ENCODE measurements around the gene EYA2. TPM values are rescaled to one million over a fixed set of nuclear protein-coding genes. Genes with fewer than 3 reads are reported as not detected.

The EYA2 gene
- total and polyA plus RNA-seq, 2 donors (not counting 3 experiments of a cell fraction or from before 2014, with no cell fraction given) = not detected

DNA sequence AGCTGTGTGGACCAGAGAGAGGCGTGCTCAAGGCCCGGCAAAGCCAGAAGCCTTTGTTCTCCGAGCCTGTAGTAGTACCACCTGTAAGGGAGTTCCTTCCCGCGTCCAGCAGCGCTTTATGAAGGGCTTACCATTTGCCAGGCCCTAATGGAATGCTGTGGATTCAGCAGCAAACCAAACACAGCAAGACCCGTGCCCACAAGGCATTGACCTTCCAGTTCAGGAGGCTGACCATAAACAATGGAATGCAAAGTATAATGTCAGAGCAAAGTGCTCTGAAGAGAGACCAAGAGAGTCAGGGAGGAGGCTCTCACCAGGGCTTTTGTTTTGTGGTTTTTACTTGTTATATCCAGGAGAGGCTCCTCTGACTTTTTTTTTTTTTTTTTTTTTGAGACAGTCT is 252.0 kb downstream of the EYA2 start:
- Histone ChIP-seq H3K9me1 (replicated peaks; ENCODE audit: control insufficient read depth, extremely low read depth, insufficient read depth, low read length) (no peaks in the 10 kb centered on the region), H3K36me3 (ENCODE audit: control insufficient read depth in 2 of 2, extremely low read depth in 1 of 2, insufficient read depth in 2 of 2, low read length in 2 of 2) (no peaks in the 10 kb centered on the region), H2AFZ (ENCODE audit: low read depth, low read length) (no peak overlapping the region), H3K27ac (ENCODE audit: insufficient read depth, low read depth, low read length) (no peak overlapping the region), H3K4me1 (ENCODE audit: control insufficient read depth, extremely low read depth, insufficient read depth, low read length) (no peaks in the 10 kb centered on the region), H3K9ac (replicated peaks; ENCODE audit: extremely low read depth, insufficient read depth, low read length) (no peak overlapping the region), H3K9me3 (replicated peaks; ENCODE audit: control insufficient read depth, insufficient read depth, low read length) (no peaks in the 10 kb centered on the region), H3K4me2 (ENCODE audit: insufficient read depth, low read length) (no peak overlapping the region), H3K79me2 (ENCODE audit: control insufficient read depth, insufficient read depth, low read length) (no peaks in the 10 kb centered on the region), H4K20me1 (replicated peaks; ENCODE audit: control insufficient read depth, extremely low read depth, insufficient read depth, low read length) (no peaks in the 10 kb centered on the region), H3K4me3 (replicated peaks in 1 of 3; ENCODE audit: insufficient read depth in 1 of 3, low read depth in 1 of 3, low read length in 3 of 3) (no peak overlapping the region), H3K27me3 (ENCODE audit: control insufficient read depth in 2 of 2, insufficient read depth in 2 of 2, low read length in 2 of 2) (no peaks in the 10 kb centered on the region)
- no peak for FAIRE-seq
- TF ChIP-seq EZH2 (IDR thresholded peaks at IDR 0.05; ENCODE audit: borderline replicate concordance, low read depth, low read length, severe bottlenecking) (no peak), GATA2 (IDR thresholded peaks at IDR 0.05; ENCODE audit: insufficient read depth, insufficient read length, low read depth, low read length) (no peak), POLR2AphosphoS5 (IDR thresholded peaks at IDR 0.05; ENCODE audit: insufficient read depth, low read depth, low read length) (no peak), MYC (IDR thresholded peaks at IDR 0.05; ENCODE audit: low read depth, low read length) (no peak), FOS (IDR thresholded peaks at IDR 0.05; ENCODE audit: borderline replicate concordance, insufficient read depth, low read length) (no peak), JUN (IDR thresholded peaks at IDR 0.05; ENCODE audit: borderline replicate concordance, insufficient read depth, insufficient read length, low read depth) (no peak), POLR2A (IDR thresholded peaks at IDR 0.05; ENCODE audit: low read depth, low read length) (no peak)
- TF ChIP-seq, protein P1, sequence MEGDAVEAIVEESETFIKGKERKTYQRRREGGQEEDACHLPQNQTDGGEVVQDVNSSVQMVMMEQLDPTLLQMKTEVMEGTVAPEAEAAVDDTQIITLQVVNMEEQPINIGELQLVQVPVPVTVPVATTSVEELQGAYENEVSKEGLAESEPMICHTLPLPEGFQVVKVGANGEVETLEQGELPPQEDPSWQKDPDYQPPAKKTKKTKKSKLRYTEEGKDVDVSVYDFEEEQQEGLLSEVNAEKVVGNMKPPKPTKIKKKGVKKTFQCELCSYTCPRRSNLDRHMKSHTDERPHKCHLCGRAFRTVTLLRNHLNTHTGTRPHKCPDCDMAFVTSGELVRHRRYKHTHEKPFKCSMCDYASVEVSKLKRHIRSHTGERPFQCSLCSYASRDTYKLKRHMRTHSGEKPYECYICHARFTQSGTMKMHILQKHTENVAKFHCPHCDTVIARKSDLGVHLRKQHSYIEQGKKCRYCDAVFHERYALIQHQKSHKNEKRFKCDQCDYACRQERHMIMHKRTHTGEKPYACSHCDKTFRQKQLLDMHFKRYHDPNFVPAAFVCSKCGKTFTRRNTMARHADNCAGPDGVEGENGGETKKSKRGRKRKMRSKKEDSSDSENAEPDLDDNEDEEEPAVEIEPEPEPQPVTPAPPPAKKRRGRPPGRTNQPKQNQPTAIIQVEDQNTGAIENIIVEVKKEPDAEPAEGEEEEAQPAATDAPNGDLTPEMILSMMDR (IDR thresholded peaks at IDR 0.05; ENCODE audit: extremely low read depth in 1 of 2, insufficient read depth in 1 of 2, low read depth in 1 of 2, low read length in 2 of 2) = no peak
- TF ChIP-seq, protein P2, sequence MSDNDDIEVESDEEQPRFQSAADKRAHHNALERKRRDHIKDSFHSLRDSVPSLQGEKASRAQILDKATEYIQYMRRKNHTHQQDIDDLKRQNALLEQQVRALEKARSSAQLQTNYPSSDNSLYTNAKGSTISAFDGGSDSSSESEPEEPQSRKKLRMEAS (IDR thresholded peaks at IDR 0.05; ENCODE audit: insufficient read depth, insufficient read length) = no peak
- DNase-seq (ENCODE audit: low read depth, low spot score) = no peak
- intact Hi-C loops (cut with micrococcal nuclease) (no loop called here), dilution Hi-C loops (cut with MboI; ENCODE audit: extremely low pct_ligation_motif_present, low sequenced_read_pairs) (no loop called here)
- ChIA-PET POLR2A (no interaction called here), CTCF (no interaction called here)
- no TSS peak for BruUV-seq (replicated peaks)

Data from endothelial cell of umbilical vein (primary cell).